SW 1271 (cell line): ENCODE results near the gene SLC16A12.
"Not testable (repeated sequence)": the region's sequence is repeated elsewhere in the genome, so short reads cannot be mapped to it uniquely, and the experiment has no call there.

Source experiments
- DNase-seq, 2 experiments: peaks; one replicate each; lab custom pipeline; 2025; lab: John Stamatoyannopoulos, UW

Gene SLC16A12

GRCh38 chr10:89419548-89419947 is 115.8 kb downstream of the SLC16A12 start:
- DNase-seq = no peak

- no peak for DNase-seq
These were observed 118.9 kb downstream of the SLC16A12 start for GRCh38 chr10:89416465-89416864.

GRCh38 chr10:89414879-89415821 is 120.2 kb downstream of the SLC16A12 start:
- DNase-seq = peak in 1 of 2 experiments; percentile 68

GRCh38 chr10:89414146-89414878 is 121.1 kb downstream of the SLC16A12 start, which contains the start of gene IFIT5:
TSS of gene IFIT5 (plus strand) at chr10:89414568. CDS start at chr10:89414799, 231 bp downstream.
- DNase-seq = peak; percentile 53 to 77

- no peak for DNase-seq
These were observed 121.9 kb downstream of the SLC16A12 start for GRCh38 chr10:89413398-89413912.

- DNase-seq = not testable (repeated sequence)
These were observed 123.1 kb downstream of the SLC16A12 start for GRCh38 chr10:89412276-89412675.

- not testable (repeated sequence) for DNase-seq
These were observed 124.3 kb downstream of the SLC16A12 start for GRCh38 chr10:89411135-89411534.

- DNase-seq = not testable (repeated sequence)
These were observed 124.8 kb downstream of the SLC16A12 start for GRCh38 chr10:89410551-89410950.

- DNase-seq = not testable (repeated sequence)
These were observed 126.1 kb downstream of the SLC16A12 start for GRCh38 chr10:89409282-89409681.

- DNase-seq = not testable (repeated sequence)
These were observed 127.6 kb downstream of the SLC16A12 start for GRCh38 chr10:89407792-89408191.

GRCh38 chr10:89406178-89406577 is 129.2 kb downstream of the SLC16A12 start:
- DNase-seq = not testable (repeated sequence)

- no peak for DNase-seq
These were observed 131.0 kb downstream of the SLC16A12 start for GRCh38 chr10:89404104-89405047.

GRCh38 chr10:89403043-89403442 is 132.4 kb downstream of the SLC16A12 start:
- no peak for DNase-seq

- DNase-seq = no peak
These were observed 135.4 kb downstream of the SLC16A12 start for GRCh38 chr10:89399956-89400355.

GRCh38 chr10:89398003-89398749 is 137.2 kb downstream of the SLC16A12 start:
- DNase-seq = no peak

GRCh38 chr10:89395141-89395540 is 140.3 kb downstream of the SLC16A12 start:
- DNase-seq = no peak

- DNase-seq = no peak
These were observed 141.5 kb downstream of the SLC16A12 start for GRCh38 chr10:89393898-89394297.

- DNase-seq = peak in 1 of 2 experiments; percentile 8
These were observed 142.4 kb downstream of the SLC16A12 start for GRCh38 chr10:89392974-89393373.

- peak; percentile 74 to 86 for DNase-seq
These were observed 143.3 kb downstream of the SLC16A12 start, which contains the start of gene IFIT1 for GRCh38 chr10:89391907-89392756. TSS of gene IFIT1 (plus strand) at chr10:89392623. CDS start at chr10:89392713, 90 bp downstream.
